PC-9 (cell line): ENCODE results near the gene AGAP1.

Source experiments
- EZH2 ChIP-seq: fragments of 200-600 bp; sonication (generic); IDR thresholded peaks from 2 replicates; pipeline ENCODE4 v1.8.0; 2017; ENCODE audit warnings: antibody characterized with exemption, low read depth
- TF ChIP-seq, protein P1 (sequence below): fragments of 200-600 bp; sonication (generic); conservative IDR thresholded peaks from 2 replicates; pipeline ENCODE4 v1.6.1; 2017; ENCODE audit warnings: mixed run types, antibody characterized with exemption, mild to moderate bottlenecking, moderate library complexity

DNA sequence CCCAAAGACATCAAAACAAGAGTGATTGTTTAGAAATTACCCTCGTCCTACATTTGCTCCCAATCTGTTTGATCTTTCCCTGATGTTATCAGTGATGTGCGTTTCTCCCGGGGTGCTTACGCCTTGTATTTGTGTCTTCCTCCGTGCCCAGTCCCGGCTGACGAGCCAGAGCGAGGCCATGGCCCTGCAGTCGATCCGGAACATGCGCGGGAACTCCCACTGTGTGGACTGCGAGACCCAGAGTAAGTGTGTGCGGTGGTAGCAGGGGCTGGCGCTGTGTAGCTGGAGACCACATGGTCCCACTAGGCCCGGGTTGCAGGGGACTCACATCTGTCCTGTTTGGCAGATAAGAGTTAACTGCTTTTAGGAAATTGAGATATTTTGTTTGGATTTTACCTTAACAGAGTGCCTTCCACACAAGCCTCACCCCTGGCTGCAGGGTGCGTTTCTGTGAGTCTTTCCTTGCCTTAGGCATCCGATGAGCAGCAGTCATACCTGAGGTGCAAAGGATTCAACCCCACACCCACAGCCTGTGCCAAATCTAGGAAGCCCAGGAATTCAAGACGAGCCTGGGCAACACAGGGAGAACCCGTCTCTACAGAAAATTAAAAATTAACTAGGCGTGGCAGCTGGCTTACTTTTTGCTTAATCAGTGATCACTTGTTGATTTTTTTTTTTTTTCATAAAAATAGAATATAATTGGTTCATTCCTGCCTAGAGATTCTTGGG lies 546.9 kb downstream of the AGAP1 start:
- TF ChIP-seq, protein P1, sequence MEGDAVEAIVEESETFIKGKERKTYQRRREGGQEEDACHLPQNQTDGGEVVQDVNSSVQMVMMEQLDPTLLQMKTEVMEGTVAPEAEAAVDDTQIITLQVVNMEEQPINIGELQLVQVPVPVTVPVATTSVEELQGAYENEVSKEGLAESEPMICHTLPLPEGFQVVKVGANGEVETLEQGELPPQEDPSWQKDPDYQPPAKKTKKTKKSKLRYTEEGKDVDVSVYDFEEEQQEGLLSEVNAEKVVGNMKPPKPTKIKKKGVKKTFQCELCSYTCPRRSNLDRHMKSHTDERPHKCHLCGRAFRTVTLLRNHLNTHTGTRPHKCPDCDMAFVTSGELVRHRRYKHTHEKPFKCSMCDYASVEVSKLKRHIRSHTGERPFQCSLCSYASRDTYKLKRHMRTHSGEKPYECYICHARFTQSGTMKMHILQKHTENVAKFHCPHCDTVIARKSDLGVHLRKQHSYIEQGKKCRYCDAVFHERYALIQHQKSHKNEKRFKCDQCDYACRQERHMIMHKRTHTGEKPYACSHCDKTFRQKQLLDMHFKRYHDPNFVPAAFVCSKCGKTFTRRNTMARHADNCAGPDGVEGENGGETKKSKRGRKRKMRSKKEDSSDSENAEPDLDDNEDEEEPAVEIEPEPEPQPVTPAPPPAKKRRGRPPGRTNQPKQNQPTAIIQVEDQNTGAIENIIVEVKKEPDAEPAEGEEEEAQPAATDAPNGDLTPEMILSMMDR, result no peak
- no peak for TF ChIP-seq EZH2
